Activated T-helper 1 cell treated with anti-CD3 and anti-CD28 coated beads, Interleukin-12 subunit alpha, Interleukin-12 subunit beta, Interleukin-2, Interleukin-4 antibody, amounts not matched to agents 30 ng/mL and 10 ng/mL and 1 ng/mL, durations not matched to agents 14 hours and 24 hours and 36 hours (primary cell): ENCODE data around the gene TMPRSS7. TPM values are rescaled to one million over a fixed set of nuclear protein-coding genes. Genes with fewer than 3 reads are reported as not detected.

Experiments used
- total RNA-seq: library from RNA; stranded (reverse); gene quantifications from 2 replicates; pipeline ENCODE4 v1.2.3, GENCODE V29; 2022

The TMPRSS7 gene
- total RNA-seq, 1 donor from 2014 or later, result not detected

Other genes starting within 250 kb of the TMPRSS7 start
- gene PHLDB2, start 175.5 kb upstream of the TMPRSS7 start, total RNA-seq, result 0.61 and 0.75 TPM in 2 replicates
- gene ABHD10, start 55.7 kb upstream of the TMPRSS7 start, total RNA-seq, result 37.7 and 42.9 TPM in 2 replicates
- gene TAGLN3, start 35.8 kb upstream of the TMPRSS7 start, total RNA-seq, result 0.78 and 1.1 TPM in 2 replicates
- 12.4 and 12.8 TPM in 2 replicates for gene C3orf52, start 51.7 kb downstream of the TMPRSS7 start, total RNA-seq
- 2.8 and 3.5 TPM in 2 replicates for gene GCSAM, start 98.5 kb downstream of the TMPRSS7 start, total RNA-seq